T-helper 1 cell treated with Interleukin-12 subunit alpha and Interleukin-12 subunit beta and Interleukin-4 antibody, amounts not matched to agents 30 ng/mL and 1 ng/mL, for 36 hours (primary cell): ENCODE data around the gene ZNF234. TPM values are rescaled to one million over a fixed set of nuclear protein-coding genes. Genes with fewer than 3 reads are reported as not detected.
"Not testable (repeated sequence)": the region's sequence is repeated elsewhere in the genome, so short reads cannot be mapped to it uniquely, and the experiment has no call there.

Experiments used
- intact Hi-C: fragments of 100-400 bp; cut with micrococcal nuclease; formaldehyde crosslinking; loops from one replicate; pipeline ENCODE4 v1.15.1; 2024
- total RNA-seq: library from RNA; stranded (reverse); gene quantifications from 2 replicates; pipeline ENCODE4 v1.2.3, GENCODE V29; 2022

ZNF234 gene
- total RNA-seq, result 11.7 and 13.2 TPM in 2 replicates

GRCh38 chr19:44141191-44142058 is at the start of gene ZNF234:
ZNF234 (plus strand) TSS chr19:44141554; CDS start chr19:44144633, 3,079 bp downstream.
- intact Hi-C loops, result loop anchor here (1.0 to 2.0 kb wide), 5 partner anchors 24 to 71 kb away; partner anchors contain the start of genes ZNF224, ZNF225, ZNF226 and ZNF227

- intact Hi-C loops, result no loop called here
These were observed 49.2 kb upstream of the ZNF234 start for GRCh38 chr19:44092108-44092507.

- intact Hi-C loops, result loop anchor here (1.0 to 2.0 kb wide), 10 partner anchors 22 to 406 kb away; partner anchors contain the start of genes ZNF155, ZNF180, ZNF222 and ZNF230
These were observed 47.2 kb upstream of the ZNF234 start, which contains the start of gene ZNF224 for GRCh38 chr19:44093931-44094765. ZNF224 (plus strand) TSS chr19:44094361; CDS start chr19:44097874, 3,513 bp downstream.

- intact Hi-C loops, result no loop called here
These were observed 33.6 kb upstream of the ZNF234 start for GRCh38 chr19:44107751-44108150.

GRCh38 chr19:44109458-44109857 is 31.9 kb upstream of the ZNF234 start:
- intact Hi-C loops, result no loop called here

- intact Hi-C loops, result loop anchor here (1.0 to 5.0 kb wide), 3 partner anchors 40 to 177 kb away; partner anchors contain the start of genes ZNF155, ZNF284 and ZNF45
These were observed 29.4 kb upstream of the ZNF234 start for GRCh38 chr19:44111910-44112463.

GRCh38 chr19:44112802-44113137 is 28.6 kb upstream of the ZNF234 start:
- intact Hi-C loops, result loop anchor here (1.0 to 5.0 kb wide), 12 partner anchors 17 to 388 kb away; partner anchors contain the start of genes SMG9, ZNF155, ZNF180 and ZNF222

- intact Hi-C loops, result loop anchor here (1.0 to 5.0 kb wide), 11 partner anchors 18 to 387 kb away; partner anchors contain the start of genes SMG9, ZNF155, ZNF180 and ZNF222
These were observed 28.1 kb upstream of the ZNF234 start, which contains the start of gene ZNF225 for GRCh38 chr19:44113138-44113783. ZNF225 (plus strand) TSS chr19:44113399; CDS start chr19:44115828, 2,429 bp downstream.

GRCh38 chr19:44113784-44114390 is 27.5 kb upstream of the ZNF234 start:
- intact Hi-C loops, result loop anchor here (1.0 to 5.0 kb wide), 11 partner anchors 19 to 386 kb away; partner anchors contain the start of genes SMG9, ZNF155, ZNF180 and ZNF222

- intact Hi-C loops, result not testable (repeated sequence)
These were observed 20.2 kb upstream of the ZNF234 start for GRCh38 chr19:44121162-44121561.

- intact Hi-C loops, result no loop called here
These were observed 9.4 kb upstream of the ZNF234 start for GRCh38 chr19:44131955-44132354.

- intact Hi-C loops, result no loop called here
These were observed 692 bp downstream of the ZNF234 start for GRCh38 chr19:44142059-44142433.

- intact Hi-C loops, result no loop called here
These were observed 8.4 kb downstream of the ZNF234 start for GRCh38 chr19:44149776-44150175.

GRCh38 chr19:44151491-44151890 is 10.1 kb downstream of the ZNF234 start:
- intact Hi-C loops, result no loop called here

- intact Hi-C loops, result no loop called here
These were observed 15.1 kb downstream of the ZNF234 start for GRCh38 chr19:44156475-44156874.

- intact Hi-C loops, result loop anchor here (1.0 to 2.0 kb wide), 5 partner anchors 50 to 337 kb away; partner anchors contain the start of genes ZNF180, ZNF225, ZNF230 and ZNF283
These were observed 22.4 kb downstream of the ZNF234 start for GRCh38 chr19:44163789-44164188.

GRCh38 chr19:44164327-44164672 is 22.9 kb downstream of the ZNF234 start:
- intact Hi-C loops, result loop anchor here (1.0 to 2.0 kb wide), 5 partner anchors 51 to 337 kb away; partner anchors contain the start of genes ZNF180, ZNF225, ZNF230 and ZNF283

GRCh38 chr19:44164673-44165512 is 23.5 kb downstream of the ZNF234 start, which contains the start of gene ZNF226:
ZNF226 (plus strand) TSS chr19:44165100; CDS start chr19:44170081, 4,981 bp downstream.
- intact Hi-C loops, result loop anchor here (1.0 to 2.0 kb wide), 11 partner anchors 24 to 338 kb away; partner anchors contain the start of genes ZNF180, ZNF225, ZNF227 and ZNF230

GRCh38 chr19:44170660-44171059 is 29.3 kb downstream of the ZNF234 start:
- intact Hi-C loops, result not testable (repeated sequence)
